Measurements from ENCODE around the gene ROM1. TPM values are rescaled to one million over a fixed set of nuclear protein-coding genes. Genes with fewer than 3 reads are reported as not detected.
"Not testable (repeated sequence)": the region's sequence is repeated elsewhere in the genome, so short reads cannot be mapped to it uniquely, and the experiment has no call there.

The ROM1 gene
- polyA plus RNA-seq, 4 donors: 3.1 to 6.9 (median 3.6) TPM

DNA sequence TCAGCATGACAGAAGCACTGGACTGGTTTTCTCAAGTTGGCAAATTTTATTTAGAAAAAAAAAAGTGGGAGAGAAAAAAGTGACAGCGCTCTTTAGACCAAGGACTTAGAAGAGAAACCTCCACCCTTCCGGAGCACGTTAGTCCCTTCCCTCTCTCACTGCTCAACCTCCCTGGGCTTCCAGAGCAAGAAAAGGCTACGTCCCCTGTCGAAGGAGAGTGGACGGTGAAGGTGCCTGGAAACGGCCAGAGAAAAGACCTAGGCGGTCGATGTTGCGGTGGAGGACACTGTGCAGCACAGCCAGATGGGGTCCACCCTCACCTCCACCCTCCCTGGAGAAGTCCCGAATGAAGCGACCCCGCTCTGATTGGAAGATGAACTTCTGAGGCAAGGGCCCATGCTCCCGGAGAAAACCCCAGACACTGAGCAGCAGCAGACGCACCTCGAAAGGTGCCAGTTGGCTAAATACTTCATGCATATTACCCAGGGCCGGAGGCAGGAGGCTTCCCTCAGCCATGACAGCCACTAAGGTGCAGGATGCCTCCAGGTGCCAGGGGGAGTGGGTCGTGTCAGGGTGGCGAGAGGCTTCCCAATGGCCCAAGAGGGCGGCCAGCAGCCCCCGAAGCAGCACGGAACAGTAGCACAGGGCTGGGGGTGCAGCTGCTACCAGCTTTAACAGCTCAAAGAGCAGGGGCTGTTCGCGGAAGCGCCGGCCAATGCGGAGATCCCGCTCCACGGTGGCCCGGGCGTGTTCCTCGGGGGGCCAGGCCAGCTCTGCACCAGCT is 34.0 kb downstream of the ROM1 start:
- DNase-seq (ENCODE audit: low read depth in 4 of 4, low spot score in 3 of 4): no peak

GRCh38 chr11:62647609-62648005 is 34.5 kb downstream of the ROM1 start:
- no peak for DNase-seq (ENCODE audit: low read depth in 4 of 4, low spot score in 3 of 4)

DNA sequence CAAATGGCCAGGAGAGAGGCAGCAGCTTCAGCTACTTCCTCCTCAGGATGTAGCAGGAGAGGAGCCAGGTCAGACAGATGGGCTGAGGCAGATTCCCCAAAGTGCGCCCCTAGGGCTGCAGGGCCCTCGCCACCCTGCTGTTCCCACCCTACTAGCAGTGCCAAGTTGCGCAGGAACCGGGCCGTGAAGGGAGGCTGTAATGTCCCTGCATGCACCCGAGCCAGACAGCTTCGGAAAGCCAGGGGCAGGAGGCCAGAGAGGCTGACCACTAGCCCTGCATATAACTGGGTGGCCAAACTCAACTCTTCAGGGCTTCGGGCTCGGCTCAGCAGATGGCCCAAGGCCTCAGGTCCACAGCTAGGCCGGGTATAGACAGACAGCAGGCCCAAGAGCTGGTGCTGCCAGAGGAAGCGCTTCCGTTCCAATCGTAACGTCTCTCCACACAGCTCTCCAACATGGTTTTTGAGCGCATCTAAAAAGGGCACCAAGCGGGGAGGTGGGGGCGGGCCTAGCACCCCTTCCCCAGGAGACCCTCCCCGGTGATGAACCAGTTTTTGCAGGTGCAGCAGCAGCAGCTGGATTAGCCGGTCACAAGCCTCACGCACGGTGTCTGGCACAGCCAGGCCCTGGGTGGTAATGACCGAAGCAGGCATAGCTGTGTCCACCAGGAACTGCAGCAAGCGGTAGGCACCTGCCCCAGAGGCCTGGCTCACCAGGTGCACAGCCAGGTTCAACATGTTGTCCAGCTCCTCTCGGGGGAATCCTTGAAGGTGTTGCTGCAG is 35.3 kb downstream of the ROM1 start:
- no peak for DNase-seq (ENCODE audit: low read depth in 4 of 4, low spot score in 3 of 4)

DNA sequence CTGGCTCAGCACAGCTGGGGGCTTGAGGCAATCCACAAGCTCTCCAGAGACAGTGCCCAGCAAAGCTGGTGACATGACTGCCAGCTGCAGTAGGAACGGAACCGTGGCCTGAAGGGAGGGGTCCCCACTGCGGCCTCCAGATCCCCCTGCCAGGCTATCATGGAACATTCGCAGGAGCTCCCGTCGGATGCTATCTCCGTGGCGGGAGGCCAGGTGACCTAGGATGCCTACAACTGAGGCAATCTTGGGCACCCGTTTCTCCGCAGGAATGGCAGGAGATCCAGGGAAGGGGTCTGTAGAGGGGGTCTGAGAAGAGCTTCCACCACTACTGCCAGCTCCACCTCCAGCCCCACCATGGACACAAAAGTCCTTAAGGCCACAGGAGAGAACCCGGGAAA is 35.9 kb downstream of the ROM1 start:
- no peak for DNase-seq (ENCODE audit: low read depth in 4 of 4, low spot score in 3 of 4)

- no peak for DNase-seq (ENCODE audit: low read depth in 4 of 4, low spot score in 3 of 4)
Observed at GRCh38 chr11:62649486-62649885, 36.4 kb downstream of the ROM1 start.

DNA sequence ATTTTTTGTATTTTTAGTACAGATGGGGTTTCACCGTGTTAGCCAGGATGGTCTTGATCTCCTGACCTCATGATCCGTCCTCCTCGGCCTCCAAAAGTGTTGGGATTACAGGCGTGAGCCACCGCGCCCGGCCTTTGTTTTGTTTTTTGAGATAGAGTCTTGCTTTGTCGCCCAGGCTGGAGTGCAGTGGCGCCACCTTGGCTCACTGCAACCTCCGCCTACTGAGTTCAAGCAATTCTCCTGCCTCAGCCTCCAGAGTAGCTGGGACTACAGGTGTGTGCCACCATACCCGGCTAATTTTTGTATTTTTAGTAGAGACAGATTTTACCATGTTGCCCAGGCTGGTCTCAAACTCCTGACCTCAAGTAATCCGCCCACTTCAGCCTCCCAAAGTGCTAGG is 37.2 kb downstream of the ROM1 start:
- DNase-seq (ENCODE audit: low read depth in 4 of 4, low spot score in 3 of 4): not testable (repeated sequence)

GRCh38 chr11:62652161-62653006 is 39.3 kb downstream of the ROM1 start:
- DNase-seq (ENCODE audit: low read depth in 4 of 4, low spot score in 3 of 4): no peak

- DNase-seq (ENCODE audit: low read depth in 4 of 4, low spot score in 3 of 4): no peak
Observed at GRCh38 chr11:62654297-62654696, 41.2 kb downstream of the ROM1 start.

GRCh38 chr11:62656796-62657429 is 43.9 kb downstream of the ROM1 start:
- no peak for DNase-seq (ENCODE audit: low read depth in 4 of 4, low spot score in 3 of 4)

DNA sequence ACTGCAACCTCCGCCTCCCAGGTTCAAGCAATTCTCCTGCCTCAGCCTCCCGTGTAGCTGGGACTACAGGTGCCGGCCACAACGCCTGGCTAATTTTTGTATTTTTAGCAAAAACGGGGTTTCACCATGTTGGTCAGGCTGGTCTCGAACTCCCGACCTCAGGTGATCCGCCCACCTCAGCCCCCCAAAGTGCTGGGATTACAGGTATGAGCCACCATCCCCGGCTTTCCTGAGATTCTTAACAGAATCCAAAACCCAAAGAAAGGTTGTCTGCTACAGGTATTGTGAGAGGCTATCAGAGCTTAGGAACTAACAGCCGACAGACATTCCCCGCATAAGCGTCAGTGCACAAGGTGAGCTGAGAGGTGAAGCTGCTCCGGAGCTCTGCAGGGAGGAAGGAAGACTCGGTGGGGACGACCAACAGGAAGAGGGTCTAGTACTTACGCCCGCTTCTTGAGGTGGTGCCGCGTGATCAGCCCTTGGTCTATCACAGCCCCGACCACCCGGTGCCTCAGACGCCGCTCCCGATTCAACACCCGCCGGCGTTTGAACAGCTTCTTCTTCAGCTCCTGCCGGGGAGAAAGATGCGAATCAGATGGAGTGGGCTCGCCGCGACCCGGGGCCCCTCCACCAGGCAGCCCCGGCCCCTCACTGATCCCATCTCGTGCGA is 51.5 kb downstream of the ROM1 start:
- no peak for DNase-seq (ENCODE audit: low read depth in 4 of 4, low spot score in 3 of 4)

Other genes with a start within 250 kb of the ROM1 start
- gene SCGB1A1, start 194.2 kb upstream of the ROM1 start, polyA plus RNA-seq (ENCODE audit: insufficient read length in 4 of 4): not detected
- 100 to 1,000 TPM; 189 to 439 (median 222) TPM for gene AHNAK, start 66.5 kb upstream of the ROM1 start, polyA plus RNA-seq (ENCODE audit: insufficient read length in 4 of 4)
- gene EEF1G, start 39.4 kb upstream of the ROM1 start, polyA plus RNA-seq (ENCODE audit: insufficient read length in 4 of 4): 1,000 to 10,000 TPM; 1,909 to 2,321 (median 2,191) TPM
- 10 to 100 TPM; 18.7 to 25.0 (median 21.1) TPM for gene TUT1, start 21.7 kb upstream of the ROM1 start, polyA plus RNA-seq (ENCODE audit: insufficient read length in 4 of 4)
- 100 to 1,000 TPM in 1 of 4 donors, 10 to 100 TPM in 3; 83.7 to 106 (median 94.6) TPM for gene MTA2, start 11.4 kb upstream of the ROM1 start, polyA plus RNA-seq (ENCODE audit: insufficient read length in 4 of 4)
- gene EML3, start 482 bp upstream of the ROM1 start, polyA plus RNA-seq (ENCODE audit: insufficient read length in 4 of 4): 10 to 100 TPM; 31.8 to 42.3 (median 38.6) TPM
- gene B3GAT3, start 8.7 kb downstream of the ROM1 start, polyA plus RNA-seq (ENCODE audit: insufficient read length in 4 of 4): 10 to 100 TPM; 27.2 to 49.9 (median 29.8) TPM
- gene GANAB, start 33.4 kb downstream of the ROM1 start, polyA plus RNA-seq (ENCODE audit: insufficient read length in 4 of 4): 100 to 1,000 TPM; 363 to 404 (median 379) TPM
- 10 to 100 TPM; 15.7 to 21.6 (median 18.1) TPM for gene INTS5, start 40.0 kb downstream of the ROM1 start, polyA plus RNA-seq (ENCODE audit: insufficient read length in 4 of 4)
- gene C11orf98, start 52.0 kb downstream of the ROM1 start, polyA plus RNA-seq (ENCODE audit: insufficient read length in 4 of 4): 10 to 100 TPM; 44.7 to 64.6 (median 53.5) TPM
- 1 to 10 TPM; 4.4 to 6.6 (median 6.0) TPM for gene CSKMT, start 52.1 kb downstream of the ROM1 start, polyA plus RNA-seq (ENCODE audit: insufficient read length in 4 of 4)
- gene UQCC3, start 58.4 kb downstream of the ROM1 start, polyA plus RNA-seq (ENCODE audit: insufficient read length in 4 of 4): 10 to 100 TPM in 1 of 4 donors, 1 to 10 TPM in 3; 6.0 to 12.6 (median 7.6) TPM
- gene LBHD1, start 59.0 kb downstream of the ROM1 start, polyA plus RNA-seq (ENCODE audit: insufficient read length in 4 of 4): 1 to 10 TPM; 5.6 to 8.5 (median 6.1) TPM
- gene UBXN1, start 65.8 kb downstream of the ROM1 start, polyA plus RNA-seq (ENCODE audit: insufficient read length in 4 of 4): 100 to 1,000 TPM; 109 to 166 (median 156) TPM
- 1 to 10 TPM in 3 of 4 donors, under 1 TPM in 1; 0.92 to 9.5 (median 1.4) TPM for gene LRRN4CL, start 76.3 kb downstream of the ROM1 start, polyA plus RNA-seq (ENCODE audit: insufficient read length in 4 of 4)
- 10 to 100 TPM; 48.7 to 71.0 (median 56.2) TPM for gene BSCL2, start 94.2 kb downstream of the ROM1 start, polyA plus RNA-seq (ENCODE audit: insufficient read length in 4 of 4)
- gene GNG3, start 94.4 kb downstream of the ROM1 start, polyA plus RNA-seq (ENCODE audit: insufficient read length in 4 of 4): 1 to 10 TPM; 1.5 to 2.4 (median 1.9) TPM
- 10 to 100 TPM; 71.1 to 91.1 (median 84.8) TPM for gene HNRNPUL2, start 114.2 kb downstream of the ROM1 start, polyA plus RNA-seq (ENCODE audit: insufficient read length in 4 of 4)
- 10 to 100 TPM; 38.8 to 46.5 (median 44.0) TPM for gene TTC9C, start 115.2 kb downstream of the ROM1 start, polyA plus RNA-seq (ENCODE audit: insufficient read length in 4 of 4)
- gene ZBTB3, start 140.9 kb downstream of the ROM1 start, polyA plus RNA-seq (ENCODE audit: insufficient read length in 4 of 4): 1 to 10 TPM; 3.9 to 8.9 (median 7.6) TPM
- 100 to 1,000 TPM; 102 to 155 (median 145) TPM for gene POLR2G, start 148.3 kb downstream of the ROM1 start, polyA plus RNA-seq (ENCODE audit: insufficient read length in 4 of 4)
- 10 to 100 TPM; 19.8 to 43.2 (median 26.6) TPM for gene TAF6L, start 158.1 kb downstream of the ROM1 start, polyA plus RNA-seq (ENCODE audit: insufficient read length in 4 of 4)
- gene TMEM179B, start 174.1 kb downstream of the ROM1 start, polyA plus RNA-seq (ENCODE audit: insufficient read length in 4 of 4): 10 to 100 TPM; 38.8 to 68.4 (median 63.9) TPM
- gene TMEM223, start 178.7 kb downstream of the ROM1 start, polyA plus RNA-seq (ENCODE audit: insufficient read length in 4 of 4): 10 to 100 TPM; 19.4 to 31.0 (median 23.3) TPM
- gene NXF1, start 192.2 kb downstream of the ROM1 start, polyA plus RNA-seq (ENCODE audit: insufficient read length in 4 of 4): 100 to 1,000 TPM; 109 to 125 (median 121) TPM
- gene STX5, start 218.8 kb downstream of the ROM1 start, polyA plus RNA-seq (ENCODE audit: insufficient read length in 4 of 4): 10 to 100 TPM; 53.3 to 57.3 (median 55.5) TPM
- under 1 TPM in 3 of 4 donors, not detected in 1; 0.32 to 0.63 (median 0.38) TPM for gene TEX54, start 219.6 kb downstream of the ROM1 start, polyA plus RNA-seq (ENCODE audit: insufficient read length in 4 of 4)
- gene WDR74, start 226.3 kb downstream of the ROM1 start, polyA plus RNA-seq (ENCODE audit: insufficient read length in 4 of 4): 10 to 100 TPM; 30.2 to 50.4 (median 35.3) TPM